ENCODE measurements around the gene KLHDC2. TPM values are rescaled to one million over a fixed set of nuclear protein-coding genes. Genes with fewer than 3 reads are reported as not detected.

The KLHDC2 gene
- total and polyA plus RNA-seq, 2 of the 8 experiments (the other 6 are each of a cell fraction or from before 2014, with no cell fraction given): 32.9 to 43.4 TPM

DNA sequence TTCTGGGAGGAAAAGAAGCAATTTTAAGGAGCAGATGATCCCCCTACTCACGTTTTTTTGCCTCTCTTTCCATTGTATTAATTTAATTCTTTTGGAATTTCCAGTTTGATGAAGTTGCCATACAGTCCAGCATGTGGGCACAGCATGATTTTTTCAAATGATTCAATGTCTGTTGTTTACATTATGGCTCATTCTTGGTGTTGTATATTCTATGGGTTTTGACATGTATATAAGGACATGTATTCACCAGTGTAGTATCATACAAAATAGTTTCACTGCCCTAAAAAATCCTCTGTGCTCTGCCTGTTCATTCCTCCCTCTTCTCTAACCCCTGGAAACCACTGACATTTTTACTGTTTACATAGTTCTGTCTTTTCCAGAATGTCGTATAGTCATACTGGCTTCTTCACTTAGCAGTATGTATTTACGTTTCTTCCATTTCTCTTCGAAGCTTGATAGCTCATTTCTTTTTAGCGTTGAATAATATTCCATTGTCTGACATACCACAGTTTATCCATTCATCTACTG, 13.3 kb upstream of the KLHDC2 start:
- Histone ChIP-seq H4K20me1 (replicated peaks in 1 of 2; ENCODE audit: control insufficient read depth in 1 of 2, insufficient read depth in 2 of 2, low read length in 2 of 2) (no peaks in the 10 kb centered on the region), H2BK15ac (ENCODE audit: low read length) (no peak overlapping the region), H3K9me3 (ENCODE audit: insufficient read depth in 2 of 2, low read depth in 1 of 2, low read length in 1 of 2) (no peaks in the 10 kb centered on the region), H2BK12ac (ENCODE audit: low read depth, low read length) (no peak overlapping the region), H2BK120ac (replicated peaks; ENCODE audit: low read depth, low read length) (no peak overlapping the region), H3K14ac (ENCODE audit: insufficient read length) (no peak overlapping the region), H4K5ac (ENCODE audit: insufficient read length, low read depth, low read length) (no peak overlapping the region), H3K56ac (replicated peaks; ENCODE audit: insufficient read length, low read depth, low read length) (no peak overlapping the region), H2BK5ac (ENCODE audit: low read depth, low read length) (no peak overlapping the region), H3K27ac (ENCODE audit: low read depth, low read length) (no peak overlapping the region), H2AK5ac (ENCODE audit: low read depth, low read length) (no peak overlapping the region), H3K27me3 (replicated peaks in 1 of 4; ENCODE audit: control insufficient read depth in 3 of 4, extremely low read depth in 1 of 4, insufficient read depth in 3 of 4, low read length in 3 of 4) (no peaks in the 10 kb centered on the region), H3K36me3 (ENCODE audit: control insufficient read depth in 2 of 4, insufficient read depth in 4 of 4, low read length in 3 of 4) (no peaks in the 10 kb centered on the region), H3K79me2 (ENCODE audit: control insufficient read depth in 1 of 2, insufficient read depth in 2 of 2, low read length in 2 of 2) (no peaks in the 10 kb centered on the region), H4K8ac (ENCODE audit: extremely low read depth, insufficient read depth, low read length) (no peak overlapping the region), H3K4me3 (ENCODE audit: extremely low read depth in 1 of 4, insufficient read depth in 2 of 4, low read depth in 3 of 4, low read length in 4 of 4) (no peak overlapping the region), H3K79me1 (ENCODE audit: low read depth, low read length) (no peaks in the 10 kb centered on the region), H3K4ac (replicated peaks; ENCODE audit: insufficient read length, low read depth, low read length) (no peak overlapping the region), H3K4me1 (replicated peaks in 1 of 4; ENCODE audit: control insufficient read depth in 3 of 4, insufficient read depth in 4 of 4, low read length in 3 of 4) (no peaks in the 10 kb centered on the region), H3K9ac (replicated peaks in 1 of 4; ENCODE audit: extremely low read depth in 1 of 4, low read depth in 3 of 4, low read length in 3 of 4) (no peak overlapping the region), H2BK20ac (ENCODE audit: low read length) (no peak overlapping the region), H3K18ac (ENCODE audit: extremely low read depth, low read length) (no peak overlapping the region), H3K4me2 (ENCODE audit: insufficient read depth in 1 of 2, low read depth in 2 of 2, low read length in 2 of 2) (no peak overlapping the region), H2AFZ (ENCODE audit: low read length) (no peak overlapping the region), H3K23ac (ENCODE audit: insufficient read length) (no peak overlapping the region), H3K23me2 (ENCODE audit: low read depth, low read length) (no peaks in the 10 kb centered on the region), H4K91ac (replicated peaks; ENCODE audit: insufficient read length, low read length) (no peak overlapping the region)
- ChIA-PET POLR2A (ENCODE audit: partially characterized antibody) (no interaction called here), CTCF (ENCODE audit: partially characterized antibody) (no interaction called here)
- FAIRE-seq (no peak), DNase-seq (ENCODE audit: low read depth in 1 of 2, low spot score in 2 of 2) (no peak)
- 80% methylated on average over 5 of the region's 5 CpGs; no CpG with 5 or more reads in 1 of the 2 experiments for WGBS, 2 experiments (ENCODE audit: extremely low coverage in 1 of 2, insufficient coverage in 1 of 2, insufficient read length in 1 of 2, insufficient replicate concordance in 2 of 2, low coverage in 1 of 2, low lambda C conversion rate in 2 of 2, missing lambda C conversion rate in 1 of 2)
- TF ChIP-seq RAD21 (IDR thresholded peaks at IDR 0.05 in 1 of 2, conservative IDR thresholded peaks at IDR 0.05 in 1 of 2; ENCODE audit: low read depth in 2 of 2, low read length in 2 of 2) (no peak), SRF (IDR thresholded peaks at IDR 0.05; ENCODE audit: low read depth, low read length) (no peak), SAP30 (IDR thresholded peaks at IDR 0.05; ENCODE audit: insufficient read depth, insufficient replicate concordance, low read length) (no peak), YY1 (IDR thresholded peaks at IDR 0.05; ENCODE audit: low read depth, low read length) (no peak), GABPA (IDR thresholded peaks at IDR 0.05; ENCODE audit: borderline replicate concordance, insufficient read depth, low read length) (no peak), PHF8 (conservative IDR thresholded peaks at IDR 0.05; ENCODE audit: low read depth, low read length) (no peak), KDM1A (IDR thresholded peaks at IDR 0.05; ENCODE audit: borderline replicate concordance, low read length) (no peak), RBBP5 (IDR thresholded peaks at IDR 0.05; ENCODE audit: borderline replicate concordance, low read depth, low read length) (no peak), MAFK (IDR thresholded peaks at IDR 0.05; ENCODE audit: low read depth, low read length) (no peak)
- TF ChIP-seq, protein P1, sequence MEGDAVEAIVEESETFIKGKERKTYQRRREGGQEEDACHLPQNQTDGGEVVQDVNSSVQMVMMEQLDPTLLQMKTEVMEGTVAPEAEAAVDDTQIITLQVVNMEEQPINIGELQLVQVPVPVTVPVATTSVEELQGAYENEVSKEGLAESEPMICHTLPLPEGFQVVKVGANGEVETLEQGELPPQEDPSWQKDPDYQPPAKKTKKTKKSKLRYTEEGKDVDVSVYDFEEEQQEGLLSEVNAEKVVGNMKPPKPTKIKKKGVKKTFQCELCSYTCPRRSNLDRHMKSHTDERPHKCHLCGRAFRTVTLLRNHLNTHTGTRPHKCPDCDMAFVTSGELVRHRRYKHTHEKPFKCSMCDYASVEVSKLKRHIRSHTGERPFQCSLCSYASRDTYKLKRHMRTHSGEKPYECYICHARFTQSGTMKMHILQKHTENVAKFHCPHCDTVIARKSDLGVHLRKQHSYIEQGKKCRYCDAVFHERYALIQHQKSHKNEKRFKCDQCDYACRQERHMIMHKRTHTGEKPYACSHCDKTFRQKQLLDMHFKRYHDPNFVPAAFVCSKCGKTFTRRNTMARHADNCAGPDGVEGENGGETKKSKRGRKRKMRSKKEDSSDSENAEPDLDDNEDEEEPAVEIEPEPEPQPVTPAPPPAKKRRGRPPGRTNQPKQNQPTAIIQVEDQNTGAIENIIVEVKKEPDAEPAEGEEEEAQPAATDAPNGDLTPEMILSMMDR (IDR thresholded peaks at IDR 0.05; ENCODE audit: control extremely low read depth in 1 of 3, insufficient read depth in 1 of 3, low read depth in 1 of 3, low read length in 3 of 3): no peak

Data from H1 (cell line).